Adrenal gland (tissue), 5 donors: ENCODE measurements around the gene STEAP1.
"Not testable (repeated sequence)": the region's sequence is repeated elsewhere in the genome, so short reads cannot be mapped to it uniquely, and the experiment has no call there.

ENCODE experiments used
- POLR2A ChIP-seq, 2 donors: fragments of 450-650 bp; IDR thresholded peaks; one replicate each; pipeline ENCODE4 v1.6.1; 2017; ENCODE audit warnings: antibody characterized with exemption in 2 of 2, mild to moderate bottlenecking in 2 of 2, moderate library complexity in 1 of 2
- TF ChIP-seq, protein P1 (sequence below), 6 experiments: fragments of 450-650 bp in 4 of 6; fragments of 200-600 bp in 2 of 6; sonication (generic) in 1 of 6; IDR thresholded peaks; 1 replicate in 5 of 6; 2 replicates in 1 of 6; pipeline versions ENCODE4 v1.5.1 to v1.8.0; 2016 to 2021; ENCODE audit warnings: antibody characterized with exemption in 6 of 6, mild to moderate bottlenecking in 2 of 6, moderate library complexity in 1 of 6
- donor health status: DM: no; HTN: no; CAD: no.

DNA sequence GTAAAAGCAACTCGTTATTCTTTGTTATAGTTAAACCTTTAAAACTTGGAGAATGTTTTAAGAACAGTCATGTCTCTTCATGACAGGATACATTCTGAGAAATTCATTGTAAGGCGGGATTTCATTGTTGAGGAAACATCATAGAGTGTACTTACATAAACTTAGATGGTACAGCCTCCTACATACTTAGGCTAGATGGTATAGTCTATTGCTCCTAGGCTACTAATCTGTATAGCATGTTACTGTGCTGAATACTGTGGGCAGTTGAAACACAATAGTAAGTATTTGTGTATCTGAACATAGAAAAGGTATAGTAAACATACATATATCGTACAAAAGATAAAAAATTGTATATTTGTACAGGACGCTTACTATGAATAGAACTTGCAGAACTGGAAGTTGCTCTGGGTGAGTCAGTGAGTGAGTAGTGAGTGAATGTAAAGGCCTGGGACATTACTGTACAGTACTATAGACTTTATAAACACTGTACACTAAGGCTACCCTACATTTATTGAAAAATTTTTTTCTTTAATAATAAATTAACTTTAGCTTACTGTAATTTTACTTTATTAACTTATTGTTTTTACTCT lies 3.6 kb downstream of the STEAP1 start:
- TF ChIP-seq, protein P1, sequence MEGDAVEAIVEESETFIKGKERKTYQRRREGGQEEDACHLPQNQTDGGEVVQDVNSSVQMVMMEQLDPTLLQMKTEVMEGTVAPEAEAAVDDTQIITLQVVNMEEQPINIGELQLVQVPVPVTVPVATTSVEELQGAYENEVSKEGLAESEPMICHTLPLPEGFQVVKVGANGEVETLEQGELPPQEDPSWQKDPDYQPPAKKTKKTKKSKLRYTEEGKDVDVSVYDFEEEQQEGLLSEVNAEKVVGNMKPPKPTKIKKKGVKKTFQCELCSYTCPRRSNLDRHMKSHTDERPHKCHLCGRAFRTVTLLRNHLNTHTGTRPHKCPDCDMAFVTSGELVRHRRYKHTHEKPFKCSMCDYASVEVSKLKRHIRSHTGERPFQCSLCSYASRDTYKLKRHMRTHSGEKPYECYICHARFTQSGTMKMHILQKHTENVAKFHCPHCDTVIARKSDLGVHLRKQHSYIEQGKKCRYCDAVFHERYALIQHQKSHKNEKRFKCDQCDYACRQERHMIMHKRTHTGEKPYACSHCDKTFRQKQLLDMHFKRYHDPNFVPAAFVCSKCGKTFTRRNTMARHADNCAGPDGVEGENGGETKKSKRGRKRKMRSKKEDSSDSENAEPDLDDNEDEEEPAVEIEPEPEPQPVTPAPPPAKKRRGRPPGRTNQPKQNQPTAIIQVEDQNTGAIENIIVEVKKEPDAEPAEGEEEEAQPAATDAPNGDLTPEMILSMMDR (IDR thresholded peaks at IDR 0.05) = not testable (repeated sequence)
- not testable (repeated sequence) for TF ChIP-seq POLR2A (IDR thresholded peaks at IDR 0.05)
